Rectal smooth muscle tissue (tissue), 1 donor: ENCODE measurements around the gene OPCML.

ENCODE experiments used
- H3K27ac ChIP-seq: one replicate; pipeline ENCODE4 v1.7.0; 2013; ENCODE audit warnings: low read depth, low read length, inconsistent platforms
- H3K27me3 ChIP-seq: one replicate; pipeline ENCODE4 v1.7.0; 2013; ENCODE audit warnings: low read length; ENCODE audit not compliant: control insufficient read depth, insufficient read depth
- H3K36me3 ChIP-seq: one replicate; pipeline ENCODE4 v1.7.0; 2013; ENCODE audit warnings: low read length; ENCODE audit not compliant: control insufficient read depth, insufficient read depth
- H3K4me1 ChIP-seq: one replicate; pipeline ENCODE4 v1.7.0; 2013; ENCODE audit warnings: low read length; ENCODE audit not compliant: control insufficient read depth, insufficient read depth
- H3K4me3 ChIP-seq: one replicate; pipeline ENCODE4 v1.7.0; 2013; ENCODE audit warnings: low read length
- H3K9ac ChIP-seq: one replicate; pipeline ENCODE4 v1.7.0; 2013; ENCODE audit warnings: low read length

Gene OPCML

DNA sequence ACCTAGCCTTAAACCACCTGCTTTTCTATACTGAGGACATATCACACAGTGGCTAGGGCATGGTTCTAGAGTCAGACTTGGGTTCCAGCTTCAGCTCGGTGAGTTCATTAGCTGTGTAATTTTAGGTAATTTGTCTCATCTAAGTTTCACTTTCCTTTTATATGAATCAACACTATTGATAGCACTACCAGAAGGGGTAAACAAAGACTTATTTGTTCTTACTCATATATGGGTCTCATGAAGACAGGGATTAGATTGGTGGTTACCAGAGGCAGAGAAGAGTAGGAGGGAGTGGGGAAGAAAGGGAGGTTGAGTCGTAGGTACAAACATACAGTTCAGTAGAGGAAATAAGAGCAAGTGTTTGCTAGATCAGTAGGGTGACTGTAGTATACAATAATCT lies 924.7 kb downstream of the OPCML start:
- Histone ChIP-seq H3K9ac (no peak overlapping the region), H3K27ac (no peak overlapping the region), H3K4me3 (no peak overlapping the region), H3K4me1 (no peaks in the 10 kb centered on the region), H3K36me3 (no peaks in the 10 kb centered on the region), H3K27me3 (no peaks in the 10 kb centered on the region)

DNA sequence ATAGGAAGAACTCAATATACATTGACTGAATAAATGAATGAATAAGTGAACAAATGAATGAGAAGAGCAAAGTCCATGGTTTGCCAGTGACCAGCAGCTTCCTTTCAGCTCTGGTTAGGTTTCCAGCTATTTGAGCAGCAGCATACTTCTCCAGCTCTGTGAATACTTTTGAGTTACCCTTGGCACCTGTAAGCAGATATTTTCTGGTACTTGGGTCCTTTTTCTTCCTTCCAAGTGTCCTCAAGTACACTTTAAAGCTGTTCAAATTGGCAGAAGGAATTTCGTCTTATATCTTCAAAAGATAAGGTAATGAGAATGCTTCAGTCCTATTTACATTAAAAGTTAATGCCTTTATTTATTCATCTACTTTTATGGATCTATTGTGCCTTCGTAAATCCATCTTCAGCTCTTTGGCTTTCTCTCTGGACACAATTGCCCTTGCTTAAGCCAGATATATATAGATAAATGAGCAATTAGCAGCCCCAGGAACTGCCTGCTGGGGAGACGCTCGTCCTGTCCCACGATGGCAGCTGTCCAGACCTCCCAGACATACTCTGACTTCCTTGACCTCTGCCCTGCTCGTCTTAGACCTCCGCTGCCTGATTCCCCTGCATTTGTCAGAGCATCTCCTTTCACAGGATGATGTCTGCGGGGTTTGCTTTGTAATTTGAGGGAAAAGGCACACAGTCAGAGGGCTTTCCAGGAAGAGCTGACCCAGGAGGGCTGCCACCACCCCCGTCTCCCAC lies 926.3 kb downstream of the OPCML start:
- no peak overlapping the region for H3K9ac ChIP-seq
- H3K27ac ChIP-seq: no peak overlapping the region
- no peaks in the 10 kb centered on the region for H3K4me1 ChIP-seq
- H3K36me3 ChIP-seq: no peaks in the 10 kb centered on the region
- H3K27me3 ChIP-seq: no peaks in the 10 kb centered on the region
- H3K4me3 ChIP-seq: no peak overlapping the region

DNA sequence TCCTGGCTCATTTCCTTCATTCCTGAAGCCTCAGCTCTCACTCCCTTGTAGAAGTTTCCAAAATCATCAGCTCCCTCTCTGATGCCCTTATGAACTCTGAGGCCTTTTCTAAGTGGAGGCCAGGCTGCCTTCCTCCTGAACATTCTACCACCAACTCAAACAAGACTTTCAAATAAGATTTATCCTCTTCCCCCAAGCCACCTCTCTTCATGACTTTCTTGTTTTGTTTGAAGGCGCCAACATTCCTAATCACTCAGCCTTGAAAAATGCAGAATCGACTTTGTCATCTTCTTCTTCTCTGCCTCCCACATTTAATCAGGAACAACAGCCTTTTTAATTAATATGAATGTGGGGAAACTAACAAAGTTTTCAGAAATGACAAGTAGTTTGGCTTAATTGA lies 927.9 kb downstream of the OPCML start:
- no peaks in the 10 kb centered on the region for H3K4me1 ChIP-seq
- no peak overlapping the region for H3K4me3 ChIP-seq
- no peaks in the 10 kb centered on the region for H3K36me3 ChIP-seq
- H3K27me3 ChIP-seq: no peaks in the 10 kb centered on the region
- no peak overlapping the region for H3K9ac ChIP-seq
- no peak overlapping the region for H3K27ac ChIP-seq

DNA sequence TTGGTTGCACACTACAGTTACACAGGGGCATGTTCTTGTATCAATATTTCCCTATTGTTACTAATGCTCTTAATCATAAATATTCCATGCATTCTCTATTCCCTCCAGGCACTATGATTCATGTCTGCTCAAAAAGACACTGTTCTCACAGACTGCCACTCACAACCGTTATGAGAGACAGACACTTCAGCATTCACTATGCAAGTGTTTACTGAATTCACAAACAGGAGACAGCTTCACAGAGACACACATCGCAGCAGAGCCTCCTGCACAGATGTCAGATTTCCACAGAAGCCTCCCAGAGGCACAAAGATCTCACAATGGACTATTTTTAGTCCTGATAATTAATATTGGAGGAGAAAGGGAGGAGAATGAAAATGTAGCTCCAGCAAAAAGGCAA lies 930.4 kb downstream of the OPCML start:
- H3K4me3 ChIP-seq: no peak overlapping the region
- H3K27me3 ChIP-seq: no peaks in the 10 kb centered on the region
- H3K36me3 ChIP-seq: no peaks in the 10 kb centered on the region
- H3K4me1 ChIP-seq: no peaks in the 10 kb centered on the region
- H3K9ac ChIP-seq: no peak overlapping the region
- H3K27ac ChIP-seq: no peak overlapping the region

DNA sequence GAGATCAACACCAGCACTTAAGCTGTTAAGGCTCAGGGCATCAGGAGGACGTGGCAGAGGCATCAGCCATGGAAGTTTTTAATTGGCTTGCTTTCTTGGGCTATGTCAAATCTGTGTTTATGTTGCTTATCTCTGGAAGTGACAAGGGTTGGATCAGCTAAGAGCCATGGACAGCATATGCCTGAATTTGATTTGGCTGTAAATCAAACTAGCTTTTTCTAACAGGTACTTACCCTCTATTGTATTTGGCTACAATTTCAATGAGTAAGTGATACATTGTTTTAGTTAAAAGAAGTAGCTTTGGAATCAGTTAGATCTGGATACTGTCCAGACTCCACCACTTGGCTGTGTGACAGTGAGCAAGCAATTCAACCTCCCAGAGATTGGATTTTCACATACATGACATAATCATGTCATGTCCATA lies 936.6 kb downstream of the OPCML start:
- no peak overlapping the region for H3K4me3 ChIP-seq
- H3K4me1 ChIP-seq: no peaks in the 10 kb centered on the region
- H3K27ac ChIP-seq: no peak overlapping the region

DNA sequence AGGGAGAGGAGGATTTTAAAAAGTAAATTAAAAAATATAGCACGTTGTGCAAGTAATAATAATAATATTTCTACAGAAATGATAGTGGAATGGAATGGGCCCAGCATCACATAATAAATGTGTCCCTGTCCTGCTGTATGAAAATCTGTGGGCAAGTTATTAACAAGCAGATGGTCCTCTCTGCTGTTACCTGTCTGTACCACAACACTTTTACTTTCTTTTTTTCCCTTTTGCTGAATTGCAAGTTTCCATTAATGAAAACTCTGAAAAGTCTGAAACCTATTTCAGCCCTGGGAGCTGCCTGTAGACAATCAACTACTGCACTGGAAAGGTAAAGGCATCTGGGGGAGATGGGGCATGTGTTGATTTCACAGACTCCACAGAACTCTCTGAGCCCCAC lies 937.1 kb downstream of the OPCML start:
- H3K9ac ChIP-seq: no peak overlapping the region
- H3K27me3 ChIP-seq: no peaks in the 10 kb centered on the region
- H3K4me3 ChIP-seq: no peak overlapping the region
- no peak overlapping the region for H3K27ac ChIP-seq
- no peaks in the 10 kb centered on the region for H3K4me1 ChIP-seq
- no peaks in the 10 kb centered on the region for H3K36me3 ChIP-seq

More for the DNA sequence above, 936.6 kb downstream of the OPCML start:
- Histone ChIP-seq H3K36me3 (no peaks in the 10 kb centered on the region), H3K27me3 (no peaks in the 10 kb centered on the region), H3K9ac (no peak overlapping the region)

DNA sequence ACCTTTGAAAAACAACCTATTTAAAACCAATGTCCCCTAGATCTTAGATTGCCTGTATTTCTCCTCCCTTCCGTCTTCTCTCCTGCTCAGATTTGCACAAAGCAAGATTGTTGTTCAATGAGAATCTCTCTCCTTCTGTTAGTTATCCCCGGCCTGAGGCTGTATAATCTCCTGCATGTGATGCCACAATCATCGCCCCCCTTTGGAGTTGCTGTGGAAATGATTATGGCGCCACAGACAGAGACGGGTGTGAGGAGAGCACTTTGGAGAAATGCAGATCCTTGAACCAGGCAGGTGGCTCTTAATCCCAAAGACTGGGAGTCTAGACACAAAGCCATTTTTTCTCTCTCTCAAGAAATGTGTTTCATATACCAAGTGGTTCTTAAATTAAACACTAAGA lies 941.3 kb downstream of the OPCML start:
- Histone ChIP-seq H3K36me3 (no peaks in the 10 kb centered on the region), H3K4me1 (peaks cover 2% of the 10 kb centered on the region), H3K9ac (no peak overlapping the region), H3K27ac (no peak overlapping the region), H3K4me3 (no peak overlapping the region), H3K27me3 (no peaks in the 10 kb centered on the region)

DNA sequence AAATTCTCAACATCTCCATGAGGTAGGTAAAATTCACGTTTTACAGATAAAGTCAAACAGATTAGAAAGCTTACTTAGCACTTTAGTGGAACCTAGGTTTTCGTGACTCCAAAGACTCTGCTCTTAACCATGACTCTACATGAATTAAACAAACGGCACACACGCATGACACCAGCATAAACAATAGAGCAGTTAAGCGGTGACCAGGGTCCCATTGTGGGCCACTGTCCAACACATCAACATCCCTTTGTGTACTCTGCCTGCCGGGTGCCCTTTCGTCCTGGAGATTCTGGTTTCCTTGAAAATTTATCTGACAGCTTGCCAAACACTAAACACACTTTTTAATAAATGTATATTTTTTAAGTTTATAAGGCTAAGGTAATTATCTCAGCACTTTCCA lies 941.7 kb downstream of the OPCML start:
- H3K36me3 ChIP-seq: no peaks in the 10 kb centered on the region
- peaks cover 2% of the 10 kb centered on the region for H3K4me1 ChIP-seq
- no peak overlapping the region for H3K9ac ChIP-seq
- H3K4me3 ChIP-seq: no peak overlapping the region
- no peaks in the 10 kb centered on the region for H3K27me3 ChIP-seq
- H3K27ac ChIP-seq: no peak overlapping the region

DNA sequence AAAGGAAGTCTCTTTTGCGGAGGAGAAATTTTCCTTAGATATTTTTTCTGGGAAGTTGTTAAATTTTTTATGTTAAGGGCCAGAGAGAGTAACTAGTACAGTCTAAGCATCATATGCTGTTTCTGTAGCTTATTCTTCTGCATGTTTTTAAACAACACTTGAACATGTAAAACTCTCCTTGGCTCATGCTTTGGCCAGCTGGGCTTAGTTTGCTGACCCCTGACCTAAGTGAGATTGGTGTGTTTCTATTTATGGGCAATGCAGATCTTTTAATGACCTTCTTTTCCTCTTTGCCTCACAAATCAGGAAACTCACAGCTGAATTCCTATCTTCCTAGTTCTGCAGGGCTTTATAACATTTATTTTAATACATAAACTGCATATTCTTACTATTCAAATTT lies 942.5 kb downstream of the OPCML start:
- Histone ChIP-seq H3K4me3 (no peak overlapping the region), H3K36me3 (no peaks in the 10 kb centered on the region), H3K27me3 (no peaks in the 10 kb centered on the region)

DNA sequence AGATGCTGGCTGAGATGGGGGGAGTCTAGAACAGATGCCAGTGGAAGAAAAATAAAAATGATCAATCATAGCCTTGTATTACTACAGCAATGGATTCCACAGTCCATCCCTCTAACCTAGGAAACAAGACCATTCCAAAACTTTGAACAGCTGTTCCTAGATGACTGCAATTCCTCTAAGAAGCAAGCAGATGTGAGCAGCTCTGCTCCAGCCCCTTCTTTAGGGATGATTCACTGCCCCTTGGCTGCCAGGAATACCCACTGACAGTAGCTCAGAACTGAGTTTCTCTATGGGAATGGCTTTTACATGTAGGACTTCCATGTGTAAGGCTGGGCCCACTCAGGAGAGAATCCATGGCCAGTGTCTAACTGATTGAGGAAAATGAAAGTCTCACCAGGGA lies 943.9 kb downstream of the OPCML start:
- no peak overlapping the region for H3K9ac ChIP-seq
- H3K27ac ChIP-seq: no peak overlapping the region
- no peaks in the 10 kb centered on the region for H3K36me3 ChIP-seq
- H3K4me1 ChIP-seq: peaks cover 2% of the 10 kb centered on the region
- H3K4me3 ChIP-seq: no peak overlapping the region
- no peaks in the 10 kb centered on the region for H3K27me3 ChIP-seq

More for the DNA sequence above, 942.5 kb downstream of the OPCML start:
- peaks cover 2% of the 10 kb centered on the region for H3K4me1 ChIP-seq
- H3K9ac ChIP-seq: no peak overlapping the region
- no peak overlapping the region for H3K27ac ChIP-seq

DNA sequence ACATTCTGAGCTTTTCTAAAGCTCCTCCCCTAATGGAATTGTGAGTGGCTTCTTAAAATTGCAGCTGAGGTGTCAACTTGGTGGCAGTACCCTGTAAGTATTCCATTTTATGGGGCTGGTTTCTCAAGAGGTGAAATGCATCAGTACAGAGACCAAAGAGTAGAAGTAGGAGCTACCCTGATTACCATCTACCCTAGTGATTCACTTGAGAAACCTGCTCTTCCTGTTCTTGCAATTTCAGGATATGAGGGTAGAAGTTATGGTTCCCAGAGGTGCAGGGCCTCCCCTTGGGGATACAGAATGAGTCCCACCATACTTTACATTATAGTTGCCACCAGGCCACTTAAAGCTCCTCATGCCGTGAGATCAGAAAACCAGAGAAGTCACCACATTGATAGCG lies 944.6 kb downstream of the OPCML start:
- Histone ChIP-seq H3K4me1 (peaks cover 2% of the 10 kb centered on the region), H3K27ac (no peak overlapping the region), H3K4me3 (no peak overlapping the region), H3K27me3 (no peaks in the 10 kb centered on the region), H3K36me3 (no peaks in the 10 kb centered on the region), H3K9ac (no peak overlapping the region)

DNA sequence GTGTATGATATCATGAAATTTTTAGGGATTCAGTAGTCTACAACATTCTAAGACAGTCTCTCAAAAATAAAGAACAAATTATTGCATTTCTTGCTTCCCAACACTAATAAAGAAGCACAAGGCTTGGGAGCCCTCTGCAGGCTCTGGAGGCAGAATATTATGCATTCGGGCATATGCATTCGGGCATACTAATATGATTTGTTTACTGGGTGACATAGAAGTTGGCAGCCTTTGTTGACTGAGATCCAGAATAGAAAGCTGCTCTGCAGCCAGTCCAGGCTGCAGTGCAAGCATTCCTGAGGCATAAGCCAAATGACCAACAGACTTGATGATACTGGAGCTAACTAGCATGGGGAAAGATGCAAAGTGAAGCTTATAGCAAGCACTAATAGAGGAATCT lies 945.5 kb downstream of the OPCML start:
- no peak overlapping the region for H3K4me3 ChIP-seq
- no peak overlapping the region for H3K27ac ChIP-seq
- H3K4me1 ChIP-seq: peaks cover 2% of the 10 kb centered on the region

DNA sequence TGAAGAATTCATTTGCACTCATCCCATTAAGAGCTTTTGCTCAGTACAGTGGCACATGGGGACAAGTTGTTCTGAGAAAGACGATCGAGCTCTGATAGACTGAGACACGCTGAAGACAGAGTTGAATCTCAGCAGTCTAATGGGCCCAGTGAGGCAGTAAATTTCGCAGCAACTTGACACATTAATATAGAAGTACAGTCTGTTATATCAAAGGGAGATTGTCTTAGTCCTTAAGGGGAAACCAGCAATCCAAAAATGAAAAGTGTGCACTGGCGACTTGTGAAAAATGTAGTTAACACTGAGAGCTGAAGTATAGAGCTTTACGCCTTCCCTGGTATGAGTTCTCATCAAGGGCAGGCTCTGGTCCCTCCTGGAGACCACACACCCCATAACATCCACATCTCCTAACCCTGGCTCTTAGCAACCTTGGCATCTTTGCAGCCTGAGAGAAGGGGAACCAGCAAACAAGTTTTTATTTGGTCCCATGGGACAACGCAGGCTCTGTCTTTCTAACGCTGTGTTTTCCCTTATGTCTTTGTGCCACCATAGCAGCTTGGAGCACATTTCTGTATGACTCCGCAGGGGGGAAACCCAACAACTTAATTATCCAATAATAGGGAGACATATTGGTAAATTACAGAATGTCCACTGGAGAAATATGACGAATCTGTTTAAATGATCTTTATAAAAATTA lies 952.5 kb downstream of the OPCML start:
- Histone ChIP-seq H3K4me3 (no peak overlapping the region), H3K36me3 (no peaks in the 10 kb centered on the region), H3K27ac (no peak overlapping the region), H3K27me3 (no peaks in the 10 kb centered on the region), H3K9ac (no peak overlapping the region), H3K4me1 (no peaks in the 10 kb centered on the region)

More for the DNA sequence above, 945.5 kb downstream of the OPCML start:
- no peaks in the 10 kb centered on the region for H3K27me3 ChIP-seq
- H3K36me3 ChIP-seq: no peaks in the 10 kb centered on the region
- no peak overlapping the region for H3K9ac ChIP-seq
